Fibroblast of lung (primary cell): ENCODE data around the gene TIAM2. TPM values are rescaled to one million over a fixed set of nuclear protein-coding genes. Genes with fewer than 3 reads are reported as not detected.
A peak's percentile ranks its signal among the peaks of the same experiment; 100 is the strongest.
"Not testable (repeated sequence)": the region's sequence is repeated elsewhere in the genome, so short reads cannot be mapped to it uniquely, and the experiment has no call there.

Source experiments
- DNase-seq, 2 donors: peaks; one replicate each; pipeline versions ENCODE4 v3.0.0 to v3.0.0-alpha.2; 2010; ENCODE audit warnings: low read depth in 2 of 2
- H2AFZ ChIP-seq: 2 replicates; pipeline ENCODE4 v1.5.1; 2012; ENCODE audit warnings: low read length, control low read depth, inconsistent platforms
- H3K27ac ChIP-seq: 2 replicates; pipeline ENCODE4 v1.5.1; 2011; ENCODE audit warnings: low read length, control low read depth; ENCODE audit not compliant: insufficient read depth
- H3K27me3 ChIP-seq: 2 replicates; pipeline ENCODE4 v1.5.1; 2011; ENCODE audit warnings: mild to moderate bottlenecking, low read length; ENCODE audit not compliant: control insufficient read depth, insufficient read depth
- H3K36me3 ChIP-seq: 2 replicates; pipeline ENCODE4 v1.5.1; 2011; ENCODE audit warnings: low read length; ENCODE audit not compliant: control insufficient read depth, insufficient read depth
- H3K4me1 ChIP-seq: 2 replicates; pipeline ENCODE4 v1.5.1; 2011; ENCODE audit warnings: low read length; ENCODE audit not compliant: control insufficient read depth, insufficient read depth; ENCODE audit errors: extremely low read depth
- H3K4me2 ChIP-seq: 2 replicates; pipeline ENCODE4 v1.5.1; 2011; ENCODE audit warnings: low read length, control low read depth; ENCODE audit not compliant: insufficient read depth; ENCODE audit errors: extremely low read depth
- H3K4me3 ChIP-seq, 4 experiments: fragments of 200-600 bp in 1 of 4; sonication (generic) in 1 of 4; replicated peaks in 1 of 4; 2 replicates each; pipeline ENCODE4 v1.5.1; 2011 to 2016; ENCODE audit warnings: low read length in 4 of 4, low read depth in 3 of 4, mild to moderate bottlenecking in 3 of 4, control low read depth in 2 of 4, inconsistent platforms in 1 of 4, mixed read lengths in 1 of 4; ENCODE audit not compliant: insufficient read depth in 1 of 4; ENCODE audit errors: control extremely low read depth in 1 of 4
- H3K79me2 ChIP-seq: 2 replicates; pipeline ENCODE4 v1.5.1; 2012; ENCODE audit warnings: mild to moderate bottlenecking, low read length, inconsistent platforms; ENCODE audit not compliant: control insufficient read depth, insufficient read depth
- H3K9ac ChIP-seq: 2 replicates; pipeline ENCODE4 v1.5.1; 2011; ENCODE audit warnings: mild to moderate bottlenecking, low read length, control low read depth; ENCODE audit not compliant: insufficient read depth
- H3K9me3 ChIP-seq: 2 replicates; pipeline ENCODE4 v1.5.1; 2012; ENCODE audit warnings: low read depth, low read length; ENCODE audit not compliant: control insufficient read depth, insufficient read depth
- H4K20me1 ChIP-seq: 2 replicates; pipeline ENCODE4 v1.5.1; 2011; ENCODE audit warnings: low read length; ENCODE audit not compliant: control insufficient read depth, insufficient read depth; ENCODE audit errors: extremely low read depth
- CTCF ChIP-seq, 2 donors: IDR thresholded peaks in 1 of 2; conservative IDR thresholded peaks in 1 of 2; 1 replicate in 1 of 2; 2 replicates in 1 of 2; pipeline ENCODE4 v1.5.1; 2011 to 2012; ENCODE audit warnings: low read length in 2 of 2, control low read depth in 1 of 2, inconsistent platforms in 1 of 2, low read depth in 1 of 2, mild to moderate bottlenecking in 1 of 2
- EZH2 ChIP-seq: IDR thresholded peaks from 2 replicates; pipeline ENCODE4 v1.5.1; 2012; ENCODE audit warnings: low read length, control low read depth, mild to moderate bottlenecking; ENCODE audit errors: missing control alignments
- polyA plus RNA-seq, 2 donors: library from polyadenylated mRNA; depleted of rRNA in 1 of 2; stranded (reverse) in 1 of 2; unstranded in 1 of 2; fragments of >200 nt; gene quantifications; 2 replicates each; pipeline ENCODE4 v1.2.1, GENCODE V29; 2011 to 2012; ENCODE audit warnings: missing spikeins in 1 of 2
- total RNA-seq: library from RNA; depleted of rRNA; stranded (reverse); fragments of >200 nt; gene quantifications from 2 replicates; pipeline ENCODE4 v1.2.1, GENCODE V29; 2014

The TIAM2 gene
- total and polyA plus RNA-seq, 2 donors (not counting 1 experiment from before 2014, with no cell fraction given): 6.2 to 11.2 TPM

GRCh38 chr6:154962753-154963152 lies 32.4 kb upstream of the TIAM2 start:
- Histone ChIP-seq H3K4me3 (no peak overlapping the region), H3K27ac (no peak overlapping the region), H3K9ac (no peak overlapping the region), H3K4me1 (no peaks in the 10 kb centered on the region), H3K27me3 (no peaks in the 10 kb centered on the region), H3K79me2 (no peaks in the 10 kb centered on the region), H3K9me3 (no peaks in the 10 kb centered on the region), H4K20me1 (no peaks in the 10 kb centered on the region), H3K4me2 (no peak overlapping the region), H3K36me3 (no peaks in the 10 kb centered on the region), H2AFZ (no peak overlapping the region)
- TF ChIP-seq EZH2 (no peak), CTCF (conservative IDR thresholded peaks at IDR 0.05 in 1 of 2, IDR thresholded peaks at IDR 0.05 in 1 of 2; ENCODE audit: low read depth in 1 of 2, low read length in 2 of 2) (no peak)
- peak; percentile 82 to 96 for DNase-seq

GRCh38 chr6:154966065-154966770 lies 28.9 kb upstream of the TIAM2 start:
- not testable (repeated sequence) for H3K4me3 ChIP-seq, H3K27me3 ChIP-seq, H3K9ac ChIP-seq, H4K20me1 ChIP-seq, H3K4me2 ChIP-seq, H3K79me2 ChIP-seq, H3K36me3 ChIP-seq, H2AFZ ChIP-seq, H3K4me1 ChIP-seq, DNase-seq, H3K9me3 ChIP-seq, H3K27ac ChIP-seq

GRCh38 chr6:154969796-154970195 lies 25.3 kb upstream of the TIAM2 start:
- no peaks in the 10 kb centered on the region for H3K9me3 ChIP-seq
- H3K27ac ChIP-seq: no peak overlapping the region
- no peak overlapping the region for H3K4me2 ChIP-seq
- DNase-seq: peak; percentile 34 to 41
- H3K36me3 ChIP-seq: no peaks in the 10 kb centered on the region
- no peak overlapping the region for H3K9ac ChIP-seq
- H3K4me3 ChIP-seq: no peak overlapping the region
- no peaks in the 10 kb centered on the region for H3K4me1 ChIP-seq
- no peak for TF ChIP-seq CTCF (conservative IDR thresholded peaks at IDR 0.05 in 1 of 2, IDR thresholded peaks at IDR 0.05 in 1 of 2; ENCODE audit: low read depth in 1 of 2, low read length in 2 of 2)
- no peak for TF ChIP-seq EZH2
- no peaks in the 10 kb centered on the region for H3K79me2 ChIP-seq
- no peaks in the 10 kb centered on the region for H4K20me1 ChIP-seq
- no peaks in the 10 kb centered on the region for H3K27me3 ChIP-seq
- no peak overlapping the region for H2AFZ ChIP-seq
